NCI-H446 (cell line): ENCODE results near the gene KLK13.
A peak's percentile ranks its signal among the peaks of the same experiment; 100 is the strongest.

ENCODE experiments used
- DNase-seq, 2 experiments: peaks; one replicate each; lab custom pipeline; 2025; lab: John Stamatoyannopoulos, UW

KLK13 gene

GRCh38 chr19:51091895-51092873, 27.3 kb upstream of the KLK13 start:
- no peak for DNase-seq

GRCh38 chr19:51091126-51091525, 26.2 kb upstream of the KLK13 start:
- no peak for DNase-seq

- DNase-seq = no peak
Measured at GRCh38 chr19:51090471-51090870, 25.6 kb upstream of the KLK13 start.

- DNase-seq = no peak
Measured at GRCh38 chr19:51089786-51090185, 24.9 kb upstream of the KLK13 start.

GRCh38 chr19:51086153-51086850, 21.4 kb upstream of the KLK13 start:
- no peak for DNase-seq

GRCh38 chr19:51084505-51084904, 19.6 kb upstream of the KLK13 start:
- DNase-seq = no peak

GRCh38 chr19:51083783-51084182, 18.9 kb upstream of the KLK13 start:
- DNase-seq = no peak

- DNase-seq = no peak
Measured at GRCh38 chr19:51083181-51083580, 18.3 kb upstream of the KLK13 start.

- DNase-seq = no peak
Measured at GRCh38 chr19:51082611-51083010, 17.7 kb upstream of the KLK13 start, which contains the start of gene KLK14. TSS of gene KLK14 (minus strand) at chr19:51082887. CDS start at chr19:51082614, 273 bp downstream.

GRCh38 chr19:51081476-51081875, 16.6 kb upstream of the KLK13 start:
- DNase-seq = no peak

- DNase-seq = peak in 1 of 2 experiments; percentile 65
Measured at GRCh38 chr19:51079481-51080110, 14.7 kb upstream of the KLK13 start.

- no peak for DNase-seq
Measured at GRCh38 chr19:51078731-51079130, 13.8 kb upstream of the KLK13 start.

- no peak for DNase-seq
Measured at GRCh38 chr19:51078104-51078503, 13.2 kb upstream of the KLK13 start.

- DNase-seq = no peak
Measured at GRCh38 chr19:51076631-51077213, 11.8 kb upstream of the KLK13 start.

- no peak for DNase-seq
Measured at GRCh38 chr19:51075998-51076397, 11.1 kb upstream of the KLK13 start.

GRCh38 chr19:51071095-51071405, 6.2 kb upstream of the KLK13 start:
- DNase-seq = no peak

GRCh38 chr19:51070334-51071094, 5.6 kb upstream of the KLK13 start:
- DNase-seq = no peak

- no peak for DNase-seq
Measured at GRCh38 chr19:51066393-51067186, 1.7 kb upstream of the KLK13 start.

- no peak for DNase-seq
Measured at GRCh38 chr19:51065221-51065960, 499 bp upstream of the KLK13 start.

- DNase-seq = no peak
Measured at GRCh38 chr19:51063664-51064063, 1.2 kb downstream of the KLK13 start.
